MM.1S (cell line): Measurements from ENCODE around the gene GLCCI1.
A peak's percentile ranks its signal among the peaks of the same experiment; 100 is the strongest.

Source experiments
- CTCF ChIP-seq: fragments of 300-600 bp; sonication (generic); IDR thresholded peaks from 2 replicates; pipeline ENCODE4 v1.5.1; 2016; ENCODE audit warnings: antibody characterized with exemption, low read length, mixed read lengths
- EZH2 ChIP-seq: fragments of 300-600 bp; sonication (generic); optimal IDR thresholded peaks from 2 replicates; pipeline ENCODE3; 2017; ENCODE audit warnings: low read depth, mild to moderate bottlenecking, antibody characterized with exemption, low read length, mixed read lengths

GRCh38 chr7:7969306-7970236 is 975 bp downstream of the GLCCI1 start:
- TF ChIP-seq CTCF: peak; percentile 19; the same call in 1 of the 2 replicates
- TF ChIP-seq EZH2: no peak
